GM12878 (cell line): ENCODE results near the gene MSANTD4. TPM values are rescaled to one million over a fixed set of nuclear protein-coding genes. Genes with fewer than 3 reads are reported as not detected.
A peak's percentile ranks its signal among the peaks of the same experiment; 100 is the strongest.

ENCODE experiments used
- ATAC-seq: fragments of 200-7000 bp; cut with Tn5 transposase; 3 replicates; pipeline ENCODE4 v1.9.1; 2020; ENCODE audit warnings: mild to moderate bottlenecking, moderate library complexity
- BruUV-seq: library from RNA; stranded (reverse); fragments of 400-500 nt; replicated peaks from 2 replicates; lab custom pipeline; 2021; lab: Mats Ljungman, UMichigan
- CTCF ChIA-PET: fragments of 300-600 bp; sonication (Branson Sonifier 250); formaldehyde crosslinking; extraction: SDS; loops from one replicate; lab custom pipeline; 2021; ENCODE audit warnings: inconsistent platforms; lab: Yijun Ruan, JAX
- POLR2A ChIA-PET: fragments of 350-600 bp; formaldehyde crosslinking; extraction: SDS; loops from one replicate; lab custom pipeline; 2021; ENCODE audit warnings: inconsistent platforms; lab: Charles Lee
- RAD21 ChIA-PET: fragments of 300-600 bp; sonication (Branson Sonifier 250); formaldehyde crosslinking; loops from one replicate; lab custom pipeline; 2023; ENCODE audit warnings: antibody characterized with exemption; ENCODE audit not compliant: unreplicated experiment; lab: Charles Lee
- SMC1A ChIA-PET: fragments of 300-600 bp; sonication (Branson Sonifier 250); formaldehyde crosslinking; loops from one replicate; lab custom pipeline; 2023; ENCODE audit not compliant: unreplicated experiment, uncharacterized antibody; lab: Charles Lee
- DNase-seq: peaks from one replicate; pipeline ENCODE4 v3.0.0-alpha.2; 2011; ENCODE audit warnings: low read depth, low spot score
- FAIRE-seq: peaks from 3 replicates; lab custom pipeline; 2011; peaks lifted over from hg19 to GRCh38; lab: Jason Lieb, UNC
- H2AFZ ChIP-seq: 2 replicates; pipeline ENCODE4 v1.6.0; 2011; ENCODE audit warnings: low read depth, low read length, control low read depth; ENCODE audit not compliant: control insufficient read depth
- H3K27ac ChIP-seq: 2 replicates; pipeline ENCODE4 v1.5.1; 2011; ENCODE audit warnings: control low read depth; ENCODE audit not compliant: control insufficient read depth, insufficient read depth
- H3K27me3 ChIP-seq, 2 experiments: replicated peaks in 1 of 2; 2 replicates each; pipeline versions ENCODE4 v1.6.0 to v1.6.1; 2011; ENCODE audit warnings: low read length in 1 of 2; ENCODE audit not compliant: control insufficient read depth in 2 of 2, insufficient read depth in 2 of 2
- H3K36me3 ChIP-seq, 2 experiments: 2 replicates each; pipeline ENCODE4 v1.5.1; 2011; ENCODE audit warnings: low read length in 1 of 2; ENCODE audit not compliant: control insufficient read depth in 2 of 2, insufficient read depth in 2 of 2
- H3K4me1 ChIP-seq: 2 replicates; pipeline ENCODE4 v1.6.1; 2011; ENCODE audit warnings: mild to moderate bottlenecking, low read length, moderate library complexity, mixed read lengths; ENCODE audit not compliant: control insufficient read depth, insufficient read depth
- H3K4me2 ChIP-seq: 2 replicates; pipeline ENCODE4 v1.6.0; 2011; ENCODE audit warnings: control low read depth; ENCODE audit not compliant: control insufficient read depth, insufficient read depth
- H3K4me3 ChIP-seq: fragments of 200-600 bp; sonication (generic); 2 replicates; pipeline ENCODE4 v1.5.1; 2016
- H3K79me2 ChIP-seq: 2 replicates; pipeline ENCODE4 v1.6.0; 2011; ENCODE audit warnings: low read length; ENCODE audit not compliant: control insufficient read depth, insufficient read depth
- H3K9ac ChIP-seq: 2 replicates; pipeline ENCODE4 v1.8.0; 2011; ENCODE audit warnings: low read length, control low read depth, mixed read lengths; ENCODE audit not compliant: control insufficient read depth, insufficient read depth
- H3K9me3 ChIP-seq: replicated peaks from 3 replicates; pipeline ENCODE4 v1.5.1; 2011; ENCODE audit warnings: mild to moderate bottlenecking, low read length; ENCODE audit not compliant: control insufficient read depth, insufficient read depth
- H4K20me1 ChIP-seq: 2 replicates; pipeline ENCODE4 v1.6.0; 2011; ENCODE audit not compliant: control insufficient read depth, insufficient read depth
- EED ChIP-seq: sonication (generic); IDR thresholded peaks from 2 replicates; pipeline ENCODE4 v1.6.1; 2016; ENCODE audit warnings: antibody characterized with exemption, low read depth
- LARP7 ChIP-seq: fragments of 450-650 bp; IDR thresholded peaks from 2 replicates; pipeline ENCODE4 v1.6.1; 2017; ENCODE audit warnings: mild to moderate bottlenecking
- WGBS: methylation state at CpG from one replicate; pipeline ENCODE4 v1.1.6; 2016; ENCODE audit warnings: low lambda C conversion rate; ENCODE audit not compliant: insufficient replicate concordance, insufficient coverage; ENCODE audit errors: missing lambda C conversion rate; 5-methylcytosine and 5-hydroxymethylcytosine counted together
- in situ Hi-C: fragments of 300-500 bp; cut with MboI; formaldehyde crosslinking; loops from 9 replicates; pipeline ENCODE4 v1.14.3; 2018; ENCODE audit warnings: mixed read lengths
- intact Hi-C: fragments of 100-400 bp; cut with micrococcal nuclease; formaldehyde crosslinking; loops from one replicate; pipeline ENCODE4 v1.14.2; 2022; ENCODE audit not compliant: unreplicated experiment
- polyA plus RNA-seq, 11 experiments: library from polyadenylated mRNA; depleted of rRNA in 4 of 11; unstranded in 6 of 11; stranded (reverse) in 5 of 11; fragments of >200 nt; fragmentation: Nextera tagmentation in 4 of 11; fragmentation: Illumina TruSeq in 1 of 11; extraction: Ambion mirVana in 4 of 11; extraction: Trizol in 1 of 11; gene quantifications; 1 replicate in 1 of 11; 2 replicates in 10 of 11; pipeline versions ENCODE4 v1.2.1 to v1.2.3, GENCODE V29; 2011 to 2016; ENCODE audit warnings: inconsistent platforms in 2 of 11, missing spikeins in 2 of 11, low read depth in 1 of 11
- total RNA-seq, 4 experiments: library from RNA; depleted of rRNA in 3 of 4; stranded (reverse); fragments of >200 nt in 3 of 4; fragmentation: Illumina TruSeq in 1 of 4; extraction: Trizol in 1 of 4; gene quantifications; 2 replicates each; pipeline versions ENCODE4 v1.2.1 to v1.2.3, GENCODE V29; 2013 to 2021

The MSANTD4 gene
- total and polyA plus RNA-seq, 10 of the 15 experiments (the other 5 are each of a cell fraction or from before 2014, with no cell fraction given): 8.7 to 23.9 (median 16.0) TPM

GRCh38 chr11:106014035-106014434 is 8.0 kb downstream of the MSANTD4 start:
- Histone ChIP-seq H3K4me1 (peaks cover 5% of the 10 kb centered on the region; the same call in 1 of the 2 replicates), H2AFZ (no peak overlapping the region), H3K9me3 (peaks cover 1% of the 10 kb centered on the region; the same call in 1 of the 3 replicates), H3K4me2 (no peak overlapping the region), H3K79me2 (peaks cover 38% of the 10 kb centered on the region), H3K27me3 (no peaks in the 10 kb centered on the region), H3K4me3 (no peak overlapping the region), H3K36me3 (peaks cover 3 to 13% of the 10 kb centered on the region in 2 experiments), H3K9ac (no peak overlapping the region), H4K20me1 (no peaks in the 10 kb centered on the region), H3K27ac (no peak overlapping the region)
- in situ Hi-C loops: no loop called here
- intact Hi-C loops: no loop called here
- ChIA-PET SMC1A (no interaction called here), POLR2A (no interaction called here), CTCF (interaction anchor here (1.3 kb wide), 1 partner anchor 72 kb away, joined by 3 read pairs; no protein-coding TSS in a partner anchor), RAD21 (interaction anchor here (1.2 kb wide), 1 partner anchor 9 kb away, joined by 3 read pairs; no protein-coding TSS in a partner anchor)
- WGBS: 97% methylated on average over 2 of the region's 2 CpGs
- ATAC-seq (no peak), DNase-seq (no peak), FAIRE-seq (no peak)
- no TSS peak for BruUV-seq
- no peak for TF ChIP-seq EED

DNA sequence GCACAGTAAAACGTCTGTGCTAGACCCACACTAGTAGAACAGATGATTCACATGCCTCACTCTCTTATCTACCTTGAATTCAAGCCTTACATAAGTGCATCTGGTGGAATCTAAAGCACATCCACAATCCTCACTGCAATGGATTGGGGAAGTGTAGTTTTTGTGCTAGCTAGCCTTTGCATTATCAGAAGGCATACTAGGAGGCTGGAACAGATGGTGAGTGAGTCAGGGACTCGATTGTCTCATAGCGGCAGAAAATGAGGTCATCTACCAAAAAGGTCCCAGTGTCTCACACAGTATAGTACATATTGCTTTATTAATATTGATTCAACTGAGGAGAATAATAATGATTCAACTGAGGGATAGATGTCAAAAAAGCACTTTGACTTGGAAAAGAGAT is 9.3 kb downstream of the MSANTD4 start:
- H3K36me3 ChIP-seq: peaks cover 3 to 18% of the 10 kb centered on the region in 2 experiments
- no peak for FAIRE-seq
- CTCF ChIA-PET: interaction anchor here (1.1 kb wide), 1 partner anchor 12 kb away, joined by 3 read pairs; no protein-coding TSS in a partner anchor
- H3K9me3 ChIP-seq: peaks cover 1% of the 10 kb centered on the region; the same call in 1 of the 3 replicates
- BruUV-seq: no TSS peak
- no peaks in the 10 kb centered on the region for H3K27me3 ChIP-seq
- POLR2A ChIA-PET: no interaction called here
- in situ Hi-C loops (no loop called here), intact Hi-C loops (no loop called here)
- no peak overlapping the region for H3K9ac ChIP-seq
- ATAC-seq: peak; percentile 33
- H3K4me2 ChIP-seq: no peak overlapping the region
- TF ChIP-seq EED: no peak
- no peak for TF ChIP-seq LARP7
- H3K27ac ChIP-seq: no peak overlapping the region
- DNase-seq: no peak
- RAD21 ChIA-PET: no interaction called here
- H3K4me3 ChIP-seq: no peak overlapping the region
- no peaks in the 10 kb centered on the region for H4K20me1 ChIP-seq
- 100% methylated on average over 3 of the region's 3 CpGs for WGBS
- SMC1A ChIA-PET: interaction anchor here (1.1 to 1.3 kb wide), 2 partner anchors 12 to 79 kb away, joined by 3 to 5 read pairs; no protein-coding TSS in a partner anchor
- no peak overlapping the region for H2AFZ ChIP-seq
- peaks cover 5% of the 10 kb centered on the region; the same call in 1 of the 2 replicates for H3K4me1 ChIP-seq
- peaks cover 26% of the 10 kb centered on the region for H3K79me2 ChIP-seq
